ENCODE data around the gene ZIM2. TPM values are rescaled to one million over a fixed set of nuclear protein-coding genes. Genes with fewer than 3 reads are reported as not detected.

The ZIM2 gene
- polyA plus RNA-seq, 3 donors from 2014 or later, result not detected

GRCh38 chr19:56837004-56837403, 3.5 kb downstream of the ZIM2 start:
- DNase-seq, result no peak
- Mint-ChIP-seq H3K4me3 (no peak overlapping the region), H3K9me3 (peaks cover 25 to 68% (median 47%) of the 10 kb centered on the region in 6 donors), H3K36me3 (peaks cover 0 to 13% (median 6%) of the 10 kb centered on the region in 3 donors), H3K27ac (no peak overlapping the region), H3K4me1 (peaks cover 6 to 9% of the 10 kb centered on the region in 2 donors), H3K27me3 (ENCODE audit: low read depth in 3 of 3) (peaks cover 7 to 18% (median 12%) of the 10 kb centered on the region in 3 donors)

- no peak for DNase-seq
- H3K9me3 Mint-ChIP-seq, result peaks cover 22 to 61% (median 41%) of the 10 kb centered on the region in 6 donors
- peaks cover 5 to 16% (median 8%) of the 10 kb centered on the region in 3 donors for H3K27me3 Mint-ChIP-seq (ENCODE audit: low read depth in 3 of 3)
- no peak overlapping the region for H3K4me3 Mint-ChIP-seq
- H3K4me1 Mint-ChIP-seq, result peaks cover 6 to 9% of the 10 kb centered on the region in 2 donors
- H3K27ac Mint-ChIP-seq, result no peak overlapping the region
- H3K36me3 Mint-ChIP-seq, result peaks cover 0 to 13% (median 6%) of the 10 kb centered on the region in 3 donors
These were observed 4.5 kb downstream of the ZIM2 start for GRCh38 chr19:56836059-56836458.

GRCh38 chr19:56835401-56835800, 5.1 kb downstream of the ZIM2 start:
- Mint-ChIP-seq H3K4me1 (peaks cover 6 to 9% of the 10 kb centered on the region in 2 donors), H3K27me3 (ENCODE audit: low read depth in 3 of 3) (peaks cover 5 to 14% (median 8%) of the 10 kb centered on the region in 3 donors), H3K9me3 (peaks cover 22 to 57% (median 37%) of the 10 kb centered on the region in 6 donors), H3K4me3 (no peak overlapping the region), H3K36me3 (peaks cover 0 to 13% (median 6%) of the 10 kb centered on the region in 3 donors), H3K27ac (no peak overlapping the region)
- no peak for DNase-seq

- Mint-ChIP-seq H3K4me3 (no peak overlapping the region), H3K36me3 (peaks cover 0 to 13% (median 6%) of the 10 kb centered on the region in 3 donors)
These were observed 5.8 kb downstream of the ZIM2 start for GRCh38 chr19:56834564-56835375.

GRCh38 chr19:56832352-56832928, 8.1 kb downstream of the ZIM2 start:
- Mint-ChIP-seq H3K27ac (no peak overlapping the region), H3K4me1 (peaks cover 0 to 3% of the 10 kb centered on the region in 2 donors), H3K36me3 (peaks cover 3 to 12% (median 6%) of the 10 kb centered on the region in 3 donors), H3K27me3 (ENCODE audit: low read depth in 3 of 3) (peaks cover 2 to 9% (median 6%) of the 10 kb centered on the region in 3 donors), H3K4me3 (no peak overlapping the region), H3K9me3 (peaks cover 19 to 49% (median 29%) of the 10 kb centered on the region in 6 donors)
- DNase-seq, result no peak

More at GRCh38 chr19:56834564-56835375, 5.8 kb downstream of the ZIM2 start:
- H3K27me3 Mint-ChIP-seq (ENCODE audit: low read depth in 3 of 3), result peaks cover 5 to 14% (median 9%) of the 10 kb centered on the region in 3 donors
- H3K9me3 Mint-ChIP-seq, result peaks cover 22 to 60% (median 37%) of the 10 kb centered on the region in 6 donors
- H3K4me1 Mint-ChIP-seq, result peaks cover 6 to 9% of the 10 kb centered on the region in 2 donors
- no peak for DNase-seq
- no peak overlapping the region for H3K27ac Mint-ChIP-seq

GRCh38 chr19:56831255-56831654, 9.3 kb downstream of the ZIM2 start:
- H3K9me3 Mint-ChIP-seq, result peaks cover 15 to 39% (median 27%) of the 10 kb centered on the region in 6 donors

GRCh38 chr19:56829596-56829995, 10.9 kb downstream of the ZIM2 start:
- Mint-ChIP-seq H3K4me3 (no peak overlapping the region), H3K9me3 (peaks cover 3 to 32% (median 23%) of the 10 kb centered on the region in 6 donors), H3K4me1 (no peaks in the 10 kb centered on the region), H3K27me3 (ENCODE audit: low read depth in 3 of 3) (peaks cover 0 to 3% (median 2%) of the 10 kb centered on the region in 3 donors), H3K27ac (no peak overlapping the region), H3K36me3 (peaks cover 0 to 3% (median 0%) of the 10 kb centered on the region in 3 donors)
- no peak for DNase-seq

More at GRCh38 chr19:56831255-56831654, 9.3 kb downstream of the ZIM2 start:
- H3K36me3 Mint-ChIP-seq, result peaks cover 3 to 8% (median 6%) of the 10 kb centered on the region in 3 donors
- no peaks in the 10 kb centered on the region for H3K4me1 Mint-ChIP-seq
- H3K27me3 Mint-ChIP-seq (ENCODE audit: low read depth in 3 of 3), result peaks cover 0 to 2% (median 2%) of the 10 kb centered on the region in 3 donors
- no peak overlapping the region for H3K4me3 Mint-ChIP-seq
- no peak for DNase-seq
- no peak overlapping the region for H3K27ac Mint-ChIP-seq

- no peak for DNase-seq
- no peak overlapping the region for H3K4me3 Mint-ChIP-seq
- peaks cover 0 to 3% (median 3%) of the 10 kb centered on the region in 3 donors for H3K27me3 Mint-ChIP-seq (ENCODE audit: low read depth in 3 of 3)
- peaks cover 0 to 3% (median 0%) of the 10 kb centered on the region in 3 donors for H3K36me3 Mint-ChIP-seq
- no peak overlapping the region for H3K27ac Mint-ChIP-seq
- H3K9me3 Mint-ChIP-seq, result peaks cover 3 to 30% (median 15%) of the 10 kb centered on the region in 6 donors
- no peaks in the 10 kb centered on the region for H3K4me1 Mint-ChIP-seq
These were observed 12.8 kb downstream of the ZIM2 start for GRCh38 chr19:56827708-56828107.

GRCh38 chr19:56823956-56824355, 16.6 kb downstream of the ZIM2 start:
- DNase-seq, result no peak
- H3K36me3 Mint-ChIP-seq, result peaks cover 0 to 3% (median 0%) of the 10 kb centered on the region in 3 donors
- H3K27ac Mint-ChIP-seq, result no peak overlapping the region
- H3K4me3 Mint-ChIP-seq, result no peak overlapping the region
- H3K4me1 Mint-ChIP-seq, result no peaks in the 10 kb centered on the region
- H3K9me3 Mint-ChIP-seq, result peaks cover 6 to 41% (median 20%) of the 10 kb centered on the region in 6 donors
- H3K27me3 Mint-ChIP-seq (ENCODE audit: low read depth in 3 of 3), result peaks cover 0 to 8% (median 3%) of the 10 kb centered on the region in 3 donors

GRCh38 chr19:56823417-56823816, 17.1 kb downstream of the ZIM2 start:
- no peak for DNase-seq
- peaks cover 0 to 3% (median 0%) of the 10 kb centered on the region in 3 donors for H3K36me3 Mint-ChIP-seq
- H3K27ac Mint-ChIP-seq, result no peak overlapping the region
- H3K27me3 Mint-ChIP-seq (ENCODE audit: low read depth in 3 of 3), result peaks cover 0 to 8% (median 3%) of the 10 kb centered on the region in 3 donors
- H3K4me3 Mint-ChIP-seq, result no peak overlapping the region
- no peaks in the 10 kb centered on the region for H3K4me1 Mint-ChIP-seq
- H3K9me3 Mint-ChIP-seq, result peaks cover 5 to 46% (median 23%) of the 10 kb centered on the region in 6 donors

GRCh38 chr19:56822755-56823154, 17.8 kb downstream of the ZIM2 start:
- H3K4me3 Mint-ChIP-seq, result no peak overlapping the region
- no peak overlapping the region for H3K27ac Mint-ChIP-seq
- peaks cover 7 to 53% (median 23%) of the 10 kb centered on the region in 6 donors for H3K9me3 Mint-ChIP-seq
- H3K27me3 Mint-ChIP-seq (ENCODE audit: low read depth in 3 of 3), result peaks cover 0 to 10% (median 3%) of the 10 kb centered on the region in 3 donors
- no peak for DNase-seq
- no peaks in the 10 kb centered on the region for H3K36me3 Mint-ChIP-seq
- H3K4me1 Mint-ChIP-seq, result no peaks in the 10 kb centered on the region

GRCh38 chr19:56821675-56822074, 18.9 kb downstream of the ZIM2 start:
- Mint-ChIP-seq H3K36me3 (no peaks in the 10 kb centered on the region), H3K4me3 (no peak overlapping the region), H3K4me1 (no peaks in the 10 kb centered on the region), H3K27me3 (ENCODE audit: low read depth in 3 of 3) (peaks cover 0 to 10% (median 6%) of the 10 kb centered on the region in 3 donors), H3K9me3 (peaks cover 7 to 62% (median 27%) of the 10 kb centered on the region in 6 donors), H3K27ac (no peak overlapping the region)
- no peak for DNase-seq

- Mint-ChIP-seq H3K27me3 (ENCODE audit: low read depth in 3 of 3) (peaks cover 0 to 10% (median 6%) of the 10 kb centered on the region in 3 donors), H3K36me3 (no peaks in the 10 kb centered on the region), H3K4me3 (no peak overlapping the region), H3K27ac (no peak overlapping the region), H3K4me1 (no peaks in the 10 kb centered on the region), H3K9me3 (peaks cover 7 to 67% (median 29%) of the 10 kb centered on the region in 6 donors)
- no peak for DNase-seq
These were observed 19.3 kb downstream of the ZIM2 start for GRCh38 chr19:56821209-56821608.

- Mint-ChIP-seq H3K27me3 (ENCODE audit: low read depth in 3 of 3) (peaks cover 0 to 10% (median 3%) of the 10 kb centered on the region in 3 donors), H3K4me1 (no peaks in the 10 kb centered on the region), H3K9me3 (peaks cover 7 to 76% (median 33%) of the 10 kb centered on the region in 6 donors), H3K36me3 (peaks cover 0 to 6% (median 0%) of the 10 kb centered on the region in 3 donors), H3K27ac (no peak overlapping the region), H3K4me3 (no peak overlapping the region)
- DNase-seq, result no peak
These were observed 21.4 kb downstream of the ZIM2 start for GRCh38 chr19:56819166-56819565.
